ENCODE results near the gene PDE2A.

The PDE2A gene

DNA sequence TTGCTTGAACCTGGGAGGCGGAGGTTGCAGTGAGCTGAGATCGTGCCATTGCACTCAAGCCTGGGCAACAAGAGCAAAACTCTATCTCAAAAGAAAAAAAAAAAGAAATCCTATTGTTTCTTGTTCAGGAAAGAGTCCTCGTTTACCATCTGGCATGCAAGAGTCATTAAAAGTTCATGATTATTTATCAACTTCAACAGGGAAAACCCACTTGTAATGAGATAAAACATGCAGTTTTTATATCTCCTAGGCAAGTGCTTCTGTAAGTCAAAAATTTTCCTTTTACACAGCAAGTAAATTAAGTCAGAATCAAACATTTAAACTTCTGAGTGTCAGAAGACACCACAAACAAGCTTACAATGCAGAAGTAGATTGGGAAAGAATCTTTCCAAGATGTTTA is 145.2 kb downstream of the PDE2A start:
- DNase-seq = no peak

DNA sequence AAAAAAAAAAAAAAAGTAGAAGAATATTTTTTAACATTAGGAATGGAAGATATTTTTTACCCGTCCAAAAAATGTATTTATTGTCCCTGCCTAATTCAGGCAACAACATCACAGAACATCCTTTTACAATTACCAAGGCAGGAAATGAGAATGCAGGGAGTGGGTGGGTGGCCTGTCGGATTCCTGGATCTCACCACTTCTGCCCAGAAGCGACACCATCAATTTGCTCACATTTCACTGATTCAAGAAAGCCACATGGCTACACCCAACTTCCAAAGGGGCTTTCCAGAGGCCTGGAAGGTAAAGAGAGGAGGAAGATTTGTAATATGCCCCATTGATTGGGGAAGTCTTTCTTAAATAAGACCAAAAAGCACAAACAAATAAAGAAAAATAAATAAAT is 146.1 kb downstream of the PDE2A start:
- DNase-seq = no peak
